Activated T-cell treated with anti-CD3 and anti-CD28 coated beads, Interleukin-2, amount 50 U/mL, for 72 hours (primary cell): ENCODE measurements around the gene ELF4. TPM values are rescaled to one million over a fixed set of nuclear protein-coding genes. Genes with fewer than 3 reads are reported as not detected.
A peak's percentile ranks its signal among the peaks of the same experiment; 100 is the strongest.

ENCODE experiments used
- ATAC-seq, 2 donors: fragments of 150-1000 bp; cut with Tn5 transposase; replicated peaks in 1 of 2; 2 replicates each; pipeline ENCODE4 v1.10.0; 2021; ENCODE audit warnings: moderate library complexity in 2 of 2, mild to moderate bottlenecking in 1 of 2
- DNase-seq, 2 donors: peaks; one replicate each; pipeline ENCODE4 v3.0.0; 2021 to 2022; ENCODE audit warnings: mixed read lengths in 1 of 2
- H3K27ac Mint-ChIP-seq: one replicate; pipeline ENCODE4 v1.8.0; 2022; ENCODE audit warnings: mild to moderate bottlenecking, moderate library complexity, mixed read lengths
- H3K27me3 Mint-ChIP-seq: one replicate; pipeline ENCODE4 v1.8.0; 2022; ENCODE audit warnings: low read depth, mixed read lengths
- H3K36me3 Mint-ChIP-seq, 2 donors: one replicate each; pipeline ENCODE4 v1.8.0; 2022; ENCODE audit warnings: mixed read lengths in 2 of 2, mild to moderate bottlenecking in 1 of 2; ENCODE audit not compliant: insufficient read depth in 2 of 2
- H3K4me1 Mint-ChIP-seq: one replicate; pipeline ENCODE4 v1.8.0; 2022; ENCODE audit warnings: low read depth, mixed read lengths
- H3K4me3 Mint-ChIP-seq, 2 donors: one replicate each; pipeline ENCODE4 v1.8.0; 2022; ENCODE audit warnings: mild to moderate bottlenecking in 2 of 2, mixed read lengths in 2 of 2, moderate library complexity in 2 of 2
- H3K9me3 Mint-ChIP-seq, 2 donors: one replicate each; pipeline ENCODE4 v1.8.0; 2022; ENCODE audit warnings: mixed read lengths in 2 of 2
- total RNA-seq, 2 donors: library from RNA; stranded (reverse); gene quantifications; one replicate each; pipeline ENCODE4 v1.2.3, GENCODE V29; 2022

ELF4 gene
- total RNA-seq, 2 donors from 2014 or later = 37.9 to 41.0 TPM

GRCh38 chrX:130071611-130072344, 38.5 kb downstream of the ELF4 start:
- Mint-ChIP-seq H3K27me3 (no peaks in the 10 kb centered on the region), H3K27ac (no peak overlapping the region), H3K36me3 (peaks cover 4 to 5% of the 10 kb centered on the region in 2 donors), H3K4me3 (no peak overlapping the region), H3K4me1 (no peaks in the 10 kb centered on the region), H3K9me3 (no peaks in the 10 kb centered on the region)
- DNase-seq (no peak), ATAC-seq (no peak)

- ATAC-seq (no peak), DNase-seq (no peak)
- no peak overlapping the region for H3K4me3 Mint-ChIP-seq
- peaks cover 15% of the 10 kb centered on the region for H3K27me3 Mint-ChIP-seq
- H3K4me1 Mint-ChIP-seq = no peaks in the 10 kb centered on the region
- no peak overlapping the region for H3K27ac Mint-ChIP-seq
- H3K9me3 Mint-ChIP-seq = no peaks in the 10 kb centered on the region
- peaks cover 4 to 6% of the 10 kb centered on the region in 2 donors for H3K36me3 Mint-ChIP-seq
Measured at GRCh38 chrX:130066975-130067615, 43.2 kb downstream of the ELF4 start.

- no peaks in the 10 kb centered on the region for H3K9me3 Mint-ChIP-seq
- no peak overlapping the region for H3K27ac Mint-ChIP-seq
- H3K4me3 Mint-ChIP-seq = peak overlapping the region; percentile 76 to 84
- no peaks in the 10 kb centered on the region for H3K36me3 Mint-ChIP-seq
- DNase-seq = peak; percentile 86 to 91
- peak; percentile 89 to 90 for ATAC-seq
- peaks cover 15% of the 10 kb centered on the region for H3K27me3 Mint-ChIP-seq
- no peaks in the 10 kb centered on the region for H3K4me1 Mint-ChIP-seq
Measured at GRCh38 chrX:130060122-130061069, 49.9 kb downstream of the ELF4 start.

- no peak for DNase-seq
- no peak for ATAC-seq
- Mint-ChIP-seq H3K36me3 (no peaks in the 10 kb centered on the region), H3K4me3 (no peak overlapping the region), H3K9me3 (no peaks in the 10 kb centered on the region), H3K27ac (no peak overlapping the region), H3K4me1 (no peaks in the 10 kb centered on the region), H3K27me3 (peaks cover 9% of the 10 kb centered on the region)
Measured at GRCh38 chrX:130058652-130059051, 51.6 kb downstream of the ELF4 start.

GRCh38 chrX:130057209-130057608, 53.1 kb downstream of the ELF4 start:
- ATAC-seq = no peak
- H3K4me1 Mint-ChIP-seq = no peaks in the 10 kb centered on the region
- H3K27ac Mint-ChIP-seq = no peak overlapping the region
- H3K27me3 Mint-ChIP-seq = no peaks in the 10 kb centered on the region
- no peak overlapping the region for H3K4me3 Mint-ChIP-seq
- no peaks in the 10 kb centered on the region for H3K9me3 Mint-ChIP-seq
- DNase-seq = no peak
- no peaks in the 10 kb centered on the region for H3K36me3 Mint-ChIP-seq

- H3K27ac Mint-ChIP-seq = no peak overlapping the region
Measured at GRCh38 chrX:130055899-130056298, 54.4 kb downstream of the ELF4 start.

GRCh38 chrX:130055103-130055502, 55.2 kb downstream of the ELF4 start:
- Mint-ChIP-seq H3K4me1 (no peaks in the 10 kb centered on the region), H3K27ac (no peak overlapping the region), H3K36me3 (no peaks in the 10 kb centered on the region), H3K9me3 (no peaks in the 10 kb centered on the region), H3K27me3 (no peaks in the 10 kb centered on the region), H3K4me3 (no peak overlapping the region)
- ATAC-seq (no peak), DNase-seq (no peak)

More at GRCh38 chrX:130055899-130056298, 54.4 kb downstream of the ELF4 start:
- DNase-seq (no peak), ATAC-seq (no peak)
- no peaks in the 10 kb centered on the region for H3K9me3 Mint-ChIP-seq
- no peaks in the 10 kb centered on the region for H3K27me3 Mint-ChIP-seq
- H3K4me1 Mint-ChIP-seq = no peaks in the 10 kb centered on the region
- no peaks in the 10 kb centered on the region for H3K36me3 Mint-ChIP-seq
- H3K4me3 Mint-ChIP-seq = no peak overlapping the region

- Mint-ChIP-seq H3K27ac (no peak overlapping the region), H3K4me3 (no peak overlapping the region), H3K36me3 (no peaks in the 10 kb centered on the region), H3K4me1 (no peaks in the 10 kb centered on the region), H3K27me3 (no peaks in the 10 kb centered on the region), H3K9me3 (no peaks in the 10 kb centered on the region)
- no peak for DNase-seq
- no peak for ATAC-seq
Measured at GRCh38 chrX:130053236-130053635, 57.1 kb downstream of the ELF4 start.

- Mint-ChIP-seq H3K4me1 (no peaks in the 10 kb centered on the region), H3K9me3 (no peaks in the 10 kb centered on the region), H3K27ac (no peak overlapping the region), H3K27me3 (no peaks in the 10 kb centered on the region), H3K36me3 (peaks cover 0 to 3% of the 10 kb centered on the region in 2 donors), H3K4me3 (no peak overlapping the region)
- DNase-seq = no peak
- ATAC-seq = no peak
Measured at GRCh38 chrX:130051176-130051845, 59.0 kb downstream of the ELF4 start.

- no peak for ATAC-seq
- no peak overlapping the region for H3K27ac Mint-ChIP-seq
- no peak overlapping the region for H3K4me3 Mint-ChIP-seq
- DNase-seq = no peak
- no peaks in the 10 kb centered on the region for H3K9me3 Mint-ChIP-seq
- H3K36me3 Mint-ChIP-seq = peaks cover 0 to 3% of the 10 kb centered on the region in 2 donors
- H3K27me3 Mint-ChIP-seq = no peaks in the 10 kb centered on the region
- no peaks in the 10 kb centered on the region for H3K4me1 Mint-ChIP-seq
Measured at GRCh38 chrX:130049821-130050220, 60.5 kb downstream of the ELF4 start.

GRCh38 chrX:130048686-130049222, 61.5 kb downstream of the ELF4 start:
- DNase-seq (no peak), ATAC-seq (no peak)
- Mint-ChIP-seq H3K27ac (no peak overlapping the region), H3K4me1 (no peaks in the 10 kb centered on the region), H3K9me3 (no peaks in the 10 kb centered on the region), H3K36me3 (peaks cover 0 to 3% of the 10 kb centered on the region in 2 donors), H3K27me3 (no peaks in the 10 kb centered on the region), H3K4me3 (no peak overlapping the region)

- no peak overlapping the region for H3K27ac Mint-ChIP-seq
- DNase-seq = no peak
- H3K4me3 Mint-ChIP-seq = no peak overlapping the region
- no peak for ATAC-seq
- H3K36me3 Mint-ChIP-seq = peaks cover 0 to 3% of the 10 kb centered on the region in 2 donors
- H3K4me1 Mint-ChIP-seq = no peaks in the 10 kb centered on the region
- no peaks in the 10 kb centered on the region for H3K9me3 Mint-ChIP-seq
- H3K27me3 Mint-ChIP-seq = no peaks in the 10 kb centered on the region
Measured at GRCh38 chrX:130047416-130047815, 62.9 kb downstream of the ELF4 start.
